Measurements from ENCODE around the gene COMP. TPM values are rescaled to one million over a fixed set of nuclear protein-coding genes. Genes with fewer than 3 reads are reported as not detected.
A peak's percentile ranks its signal among the peaks of the same experiment; 100 is the strongest.

COMP gene
- not detected for total RNA-seq
- total RNA-seq (2013), result not detected

- no peaks in the 10 kb centered on the region for H3K36me3 ChIP-seq (ENCODE audit: control insufficient read depth, insufficient read depth, low read length)
- peaks cover 44 to 61% of the 10 kb centered on the region in 2 donors for H3K27me3 Mint-ChIP-seq (ENCODE audit: low read depth in 2 of 2)
- H3K27ac Mint-ChIP-seq, result no peak within 1 kb of the TSS
- 5% methylated on average over 61 of the region's 61 CpGs for WGBS (ENCODE audit: insufficient coverage)
- intact Hi-C loops (cut with micrococcal nuclease), result no loop called here
- H3K36me3 Mint-ChIP-seq, result no peaks in the 10 kb centered on the region
- H3K4me3 ChIP-seq (ENCODE audit: low read length), result no peak within 1 kb of the TSS
- no peak within 1 kb of the TSS for H3K27ac ChIP-seq (ENCODE audit: low read length)
- H3K9me3 ChIP-seq (ENCODE audit: control insufficient read depth, insufficient read depth, low read length), result no peaks in the 10 kb centered on the region
- no peak for ATAC-seq
- H3K4me3 Mint-ChIP-seq, result peak within 1 kb of the TSS; percentile 78
- no peak for DNase-seq
- peaks cover 52% of the 10 kb centered on the region for H3K27me3 ChIP-seq (ENCODE audit: control insufficient read depth, insufficient read depth, low read length)
- TF ChIP-seq CTCF (IDR thresholded peaks at IDR 0.05), result no peak
- H3K4me1 Mint-ChIP-seq, result peaks cover 21 to 30% of the 10 kb centered on the region in 2 donors
- peaks cover 38% of the 10 kb centered on the region for H3K4me1 ChIP-seq (ENCODE audit: control insufficient read depth, insufficient read depth, low read length)
- H3K9me3 Mint-ChIP-seq, result no peaks in the 10 kb centered on the region
These were observed at the start of gene COMP for GRCh38 chr19:18790566-18791314. Gene COMP (minus strand): TSS chr19:18791305. CDS start chr19:18791269, 36 bp downstream.

- Histone ChIP-seq H3K27ac (ENCODE audit: low read length) (no peak overlapping the region), H3K27me3 (ENCODE audit: control insufficient read depth, insufficient read depth, low read length) (no peaks in the 10 kb centered on the region), H3K9me3 (ENCODE audit: control insufficient read depth, insufficient read depth, low read length) (no peaks in the 10 kb centered on the region), H3K4me3 (ENCODE audit: low read length) (no peak overlapping the region), H3K4me1 (ENCODE audit: control insufficient read depth, insufficient read depth, low read length) (peaks cover 76% of the 10 kb centered on the region), H3K36me3 (ENCODE audit: control insufficient read depth, insufficient read depth, low read length) (peaks cover 11% of the 10 kb centered on the region)
- H3K27me3 Mint-ChIP-seq (ENCODE audit: low read depth in 2 of 2), result no peaks in the 10 kb centered on the region
- H3K4me3 Mint-ChIP-seq, result peak overlapping the region; percentile 35
- TF ChIP-seq CTCF (IDR thresholded peaks at IDR 0.05), result no peak
- H3K9me3 Mint-ChIP-seq, result no peaks in the 10 kb centered on the region
- 91% methylated on average over 25 of the region's 26 CpGs for WGBS (ENCODE audit: insufficient coverage)
- H3K36me3 Mint-ChIP-seq, result no peaks in the 10 kb centered on the region
- intact Hi-C loops (cut with micrococcal nuclease), result no loop called here
- ATAC-seq (no peak), DNase-seq (no peak)
- H3K4me1 Mint-ChIP-seq, result peaks cover 70 to 89% of the 10 kb centered on the region in 2 donors
- peak overlapping the region; percentile 47 to 78 for H3K27ac Mint-ChIP-seq
These were observed 49.5 kb upstream of the COMP start for GRCh38 chr19:18840288-18841267.

GRCh38 chr19:18839465-18840287 is 48.6 kb upstream of the COMP start:
- no peaks in the 10 kb centered on the region for H3K27me3 Mint-ChIP-seq (ENCODE audit: low read depth in 2 of 2)
- Histone ChIP-seq H3K4me1 (ENCODE audit: control insufficient read depth, insufficient read depth, low read length) (peaks cover 74% of the 10 kb centered on the region), H3K4me3 (ENCODE audit: low read length) (no peak overlapping the region), H3K9me3 (ENCODE audit: control insufficient read depth, insufficient read depth, low read length) (no peaks in the 10 kb centered on the region), H3K36me3 (ENCODE audit: control insufficient read depth, insufficient read depth, low read length) (peaks cover 13% of the 10 kb centered on the region), H3K27me3 (ENCODE audit: control insufficient read depth, insufficient read depth, low read length) (no peaks in the 10 kb centered on the region), H3K27ac (ENCODE audit: low read length) (no peak overlapping the region)
- intact Hi-C loops (cut with micrococcal nuclease), result no loop called here
- H3K9me3 Mint-ChIP-seq, result no peaks in the 10 kb centered on the region
- H3K4me3 Mint-ChIP-seq, result no peak overlapping the region
- 92% methylated on average over 15 of the region's 15 CpGs for WGBS (ENCODE audit: insufficient coverage)
- H3K27ac Mint-ChIP-seq, result peak overlapping the region; percentile 47 to 78
- ATAC-seq (no peak), DNase-seq (no peak)
- H3K36me3 Mint-ChIP-seq, result no peaks in the 10 kb centered on the region
- no peak for TF ChIP-seq CTCF (IDR thresholded peaks at IDR 0.05)
- H3K4me1 Mint-ChIP-seq, result peaks cover 70 to 87% of the 10 kb centered on the region in 2 donors

Measured in natural killer cell (primary cell).